Mesenchymal stem cell (in vitro differentiated cells and primary cell): Measurements from ENCODE around the gene GLI2.

Experiments
- DNase-seq: peaks from one replicate; pipeline ENCODE4 v3.0.0-alpha.2; 2013
- H2AFZ ChIP-seq: one replicate; pipeline ENCODE4 v1.6.1; 2013; ENCODE audit warnings: low read depth, mild to moderate bottlenecking, control low read depth, inconsistent platforms, low read length, moderate library complexity
- H2AK5ac ChIP-seq: 2 replicates; pipeline ENCODE4 v1.6.1; 2013; ENCODE audit warnings: low read length, moderate library complexity, mild to moderate bottlenecking, inconsistent platforms; ENCODE audit not compliant: severe bottlenecking
- H2BK120ac ChIP-seq: one replicate; pipeline ENCODE4 v1.6.1; 2013; ENCODE audit warnings: low read depth, mild to moderate bottlenecking, inconsistent platforms, low read length, moderate library complexity
- H2BK12ac ChIP-seq, 2 experiments: one replicate each; pipeline ENCODE4 v1.6.1; 2013; ENCODE audit warnings: inconsistent platforms in 2 of 2, low read length in 2 of 2, mild to moderate bottlenecking in 2 of 2, moderate library complexity in 2 of 2, control low read depth in 1 of 2
- H2BK15ac ChIP-seq: one replicate; pipeline ENCODE4 v1.6.1; 2013; ENCODE audit warnings: mild to moderate bottlenecking, low read depth, inconsistent platforms; ENCODE audit not compliant: poor library complexity, severe bottlenecking
- H2BK5ac ChIP-seq: 2 replicates; pipeline ENCODE4 v1.6.1; 2013; ENCODE audit warnings: low read depth, mild to moderate bottlenecking, low read length, control low read depth, inconsistent platforms; ENCODE audit not compliant: poor library complexity, severe bottlenecking
- H3K14ac ChIP-seq, 2 experiments: one replicate each; pipeline ENCODE4 v1.6.1; 2013; ENCODE audit warnings: inconsistent platforms in 2 of 2, low read length in 2 of 2, control low read depth in 1 of 2, mild to moderate bottlenecking in 1 of 2, moderate library complexity in 1 of 2
- H3K18ac ChIP-seq, 2 experiments: one replicate each; pipeline ENCODE4 v1.6.1; 2013; ENCODE audit warnings: inconsistent platforms in 2 of 2, low read length in 2 of 2, control low read depth in 1 of 2, low read depth in 1 of 2, mild to moderate bottlenecking in 1 of 2
- H3K23ac ChIP-seq, 2 experiments: one replicate each; pipeline ENCODE4 v1.6.1; 2013; ENCODE audit warnings: inconsistent platforms in 2 of 2, low read length in 2 of 2, mild to moderate bottlenecking in 2 of 2, moderate library complexity in 2 of 2, control low read depth in 1 of 2
- H3K27ac ChIP-seq: 2 replicates; pipeline ENCODE4 v1.5.1; 2013; ENCODE audit warnings: mild to moderate bottlenecking, moderate library complexity, low read length, control low read depth, inconsistent platforms; ENCODE audit not compliant: poor library complexity, severe bottlenecking
- H3K27me3 ChIP-seq, 2 experiments: 2 replicates each; pipeline versions ENCODE4 v1.6.1 to v1.7.0; 2013; ENCODE audit warnings: low read length in 2 of 2, mild to moderate bottlenecking in 2 of 2, moderate library complexity in 2 of 2, control low read depth in 1 of 2, inconsistent platforms in 1 of 2; ENCODE audit not compliant: control insufficient read depth in 1 of 2, insufficient read depth in 1 of 2
- H3K36me3 ChIP-seq, 2 experiments: 2 replicates each; pipeline versions ENCODE4 v1.6.1 to v1.7.0; 2013; ENCODE audit warnings: low read length in 2 of 2, control low read depth in 1 of 2, inconsistent platforms in 1 of 2, low read depth in 1 of 2, mild to moderate bottlenecking in 1 of 2; ENCODE audit not compliant: insufficient read depth in 2 of 2, control insufficient read depth in 1 of 2
- H3K4ac ChIP-seq, 2 experiments: one replicate each; pipeline ENCODE4 v1.6.1; 2013; ENCODE audit warnings: inconsistent platforms in 2 of 2, low read length in 2 of 2, mild to moderate bottlenecking in 2 of 2, moderate library complexity in 2 of 2, control low read depth in 1 of 2, low read depth in 1 of 2
- H3K4me1 ChIP-seq: 2 replicates; pipeline ENCODE4 v1.6.1; 2013; ENCODE audit warnings: low read depth, low read length, control low read depth; ENCODE audit not compliant: control insufficient read depth, insufficient read depth
- H3K4me2 ChIP-seq: 2 replicates; pipeline ENCODE4 v1.6.1; 2013; ENCODE audit warnings: low read length, mild to moderate bottlenecking, inconsistent platforms; ENCODE audit not compliant: poor library complexity, severe bottlenecking
- H3K4me3 ChIP-seq, 2 experiments: 2 replicates each; pipeline versions ENCODE4 v1.5.1 to v1.7.0; 2013; ENCODE audit warnings: low read length in 2 of 2, mild to moderate bottlenecking in 2 of 2, control low read depth in 1 of 2, low read depth in 1 of 2; ENCODE audit not compliant: insufficient read depth in 1 of 2
- H3K79me1 ChIP-seq: replicated peaks from 2 replicates; pipeline ENCODE4 v1.6.1; 2013; ENCODE audit warnings: mild to moderate bottlenecking, control low read depth, low read length, inconsistent platforms; ENCODE audit not compliant: poor library complexity, severe bottlenecking
- H3K9ac ChIP-seq: 2 replicates; pipeline ENCODE4 v1.7.0; 2013; ENCODE audit warnings: mild to moderate bottlenecking, low read length, moderate library complexity
- H3K9me3 ChIP-seq: 2 replicates; pipeline ENCODE4 v1.7.0; 2013; ENCODE audit warnings: mild to moderate bottlenecking, low read length; ENCODE audit not compliant: control insufficient read depth
- H4K8ac ChIP-seq: one replicate; pipeline ENCODE4 v1.6.1; 2013; ENCODE audit warnings: inconsistent platforms, mild to moderate bottlenecking, low read length, moderate library complexity
- H4K91ac ChIP-seq: one replicate; pipeline ENCODE4 v1.6.1; 2013; ENCODE audit warnings: mild to moderate bottlenecking, low read length, inconsistent platforms
- WGBS: methylation state at CpG from one replicate; pipeline ENCODE4 v1.1.7; 2013; ENCODE audit warnings: mixed read lengths; 5-methylcytosine and 5-hydroxymethylcytosine counted together

The GLI2 gene

DNA sequence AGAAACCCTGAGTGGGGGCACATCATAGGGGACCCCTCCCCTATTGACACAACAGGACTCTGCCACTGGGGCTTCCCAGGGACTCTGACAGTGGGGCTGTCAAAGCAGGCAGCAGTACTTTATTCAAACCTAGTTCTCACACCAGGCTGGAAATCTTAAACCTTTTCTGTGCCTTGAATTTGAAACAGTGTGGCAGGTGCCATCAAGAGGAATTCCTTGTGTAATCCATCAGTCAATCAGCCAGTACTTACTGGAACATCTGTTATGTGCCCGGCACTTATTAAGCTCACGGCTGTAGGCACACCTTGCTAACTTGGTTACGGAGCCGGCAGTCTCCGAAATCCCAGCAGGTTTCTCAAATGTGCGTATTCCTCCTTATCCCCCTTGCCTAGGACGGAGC is 12.0 kb downstream of the GLI2 start:
- Histone ChIP-seq H4K8ac (no peak overlapping the region), H3K27me3 (no peaks in the 10 kb centered on the region), H3K4me2 (no peak overlapping the region), H3K79me1 (peaks cover 41% of the 10 kb centered on the region), H2AFZ (no peak overlapping the region), H3K27ac (no peak overlapping the region), H2BK12ac (peak overlapping the region in 1 of 2 experiments; percentile 17), H4K91ac (no peak overlapping the region), H2AK5ac (no peak overlapping the region), H2BK15ac (no peak overlapping the region), H2BK5ac (no peak overlapping the region), H3K4ac (no peak overlapping the region), H3K4me1 (peaks cover 14% of the 10 kb centered on the region), H3K4me3 (no peak overlapping the region), H3K36me3 (peaks cover 0 to 4% of the 10 kb centered on the region in 2 experiments), H3K9me3 (no peaks in the 10 kb centered on the region), H3K14ac (no peak overlapping the region), H3K18ac (no peak overlapping the region), H2BK120ac (no peak overlapping the region), H3K9ac (no peak overlapping the region), H3K23ac (no peak overlapping the region)
- WGBS, result 97% methylated on average over 7 of the region's 7 CpGs
- DNase-seq, result no peak

DNA sequence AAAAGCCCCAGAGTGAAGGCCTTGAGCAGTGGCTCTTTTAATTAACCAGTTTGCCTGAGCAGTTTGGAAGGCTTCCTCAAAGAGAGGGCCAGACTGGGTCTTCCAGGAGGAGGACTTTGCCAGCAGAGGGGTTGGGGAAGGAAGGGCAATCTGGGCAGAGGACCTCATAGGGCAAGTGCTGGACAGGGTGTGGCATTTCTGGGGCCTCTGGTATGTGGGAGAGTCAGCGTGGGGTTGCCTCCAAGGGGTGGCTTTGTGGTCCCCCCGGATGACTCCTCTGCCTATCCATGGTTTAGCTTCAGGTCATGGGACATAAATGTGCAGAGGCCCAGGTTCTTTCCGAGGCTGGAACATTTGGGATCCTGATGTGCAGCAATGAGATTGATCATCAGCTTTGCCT is 12.6 kb downstream of the GLI2 start:
- H3K4me2 ChIP-seq, result no peak overlapping the region
- H3K27ac ChIP-seq, result no peak overlapping the region
- peaks cover 14% of the 10 kb centered on the region for H3K4me1 ChIP-seq
- no peak overlapping the region for H2AK5ac ChIP-seq
- H2BK5ac ChIP-seq, result no peak overlapping the region
- no peak overlapping the region for H4K8ac ChIP-seq
- H3K18ac ChIP-seq, result peak overlapping the region in 1 of 2 experiments; percentile 64
- H3K9me3 ChIP-seq, result no peaks in the 10 kb centered on the region
- no peak overlapping the region for H2BK12ac ChIP-seq
- H3K23ac ChIP-seq, result no peak overlapping the region
- H3K4me3 ChIP-seq, result no peak overlapping the region
- WGBS, result 95% methylated on average over 3 of the region's 3 CpGs
- H3K27me3 ChIP-seq, result no peaks in the 10 kb centered on the region
- H2AFZ ChIP-seq, result no peak overlapping the region
- DNase-seq, result no peak
- peaks cover 0 to 4% of the 10 kb centered on the region in 2 experiments for H3K36me3 ChIP-seq
- no peak overlapping the region for H3K9ac ChIP-seq
- H2BK15ac ChIP-seq, result no peak overlapping the region
- H3K14ac ChIP-seq, result no peak overlapping the region
- no peak overlapping the region for H4K91ac ChIP-seq
- H2BK120ac ChIP-seq, result no peak overlapping the region
- no peak overlapping the region for H3K4ac ChIP-seq
- H3K79me1 ChIP-seq, result peaks cover 41% of the 10 kb centered on the region

DNA sequence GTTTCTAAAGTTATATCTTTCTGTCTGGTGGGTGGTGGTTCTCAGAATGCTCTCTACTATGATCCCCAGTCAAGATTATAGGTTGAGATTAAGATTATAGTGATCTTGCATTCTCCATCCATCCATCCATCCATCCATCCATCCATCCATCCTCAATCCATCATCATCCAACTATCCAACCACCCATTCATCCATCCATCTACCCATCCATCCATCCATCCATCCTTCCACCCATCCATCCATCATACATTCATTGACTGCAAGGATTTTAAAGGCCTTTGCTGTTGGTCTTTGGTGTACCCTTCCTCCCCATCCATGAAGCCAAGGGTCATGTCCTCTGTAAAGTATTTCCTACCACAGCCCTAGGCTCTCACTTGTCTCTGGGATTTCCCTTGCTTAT is 13.1 kb downstream of the GLI2 start:
- no peak for DNase-seq
- Histone ChIP-seq H3K14ac (no peak overlapping the region), H3K27me3 (no peaks in the 10 kb centered on the region), H2BK5ac (no peak overlapping the region), H3K27ac (no peak overlapping the region), H3K18ac (peak overlapping the region in 1 of 2 experiments; percentile 28), H4K91ac (peak overlapping the region; percentile 11), H2BK12ac (peak overlapping the region in 1 of 2 experiments; percentile 18), H3K4me2 (no peak overlapping the region), H4K8ac (no peak overlapping the region), H3K4ac (no peak overlapping the region), H3K79me1 (peaks cover 37% of the 10 kb centered on the region), H3K4me3 (no peak overlapping the region), H3K23ac (no peak overlapping the region), H2BK15ac (no peak overlapping the region), H2BK120ac (no peak overlapping the region), H3K9ac (no peak overlapping the region), H2AK5ac (no peak overlapping the region), H3K4me1 (peaks cover 14% of the 10 kb centered on the region), H3K36me3 (peaks cover 0 to 4% of the 10 kb centered on the region in 2 experiments), H2AFZ (no peak overlapping the region), H3K9me3 (no peaks in the 10 kb centered on the region)

DNA sequence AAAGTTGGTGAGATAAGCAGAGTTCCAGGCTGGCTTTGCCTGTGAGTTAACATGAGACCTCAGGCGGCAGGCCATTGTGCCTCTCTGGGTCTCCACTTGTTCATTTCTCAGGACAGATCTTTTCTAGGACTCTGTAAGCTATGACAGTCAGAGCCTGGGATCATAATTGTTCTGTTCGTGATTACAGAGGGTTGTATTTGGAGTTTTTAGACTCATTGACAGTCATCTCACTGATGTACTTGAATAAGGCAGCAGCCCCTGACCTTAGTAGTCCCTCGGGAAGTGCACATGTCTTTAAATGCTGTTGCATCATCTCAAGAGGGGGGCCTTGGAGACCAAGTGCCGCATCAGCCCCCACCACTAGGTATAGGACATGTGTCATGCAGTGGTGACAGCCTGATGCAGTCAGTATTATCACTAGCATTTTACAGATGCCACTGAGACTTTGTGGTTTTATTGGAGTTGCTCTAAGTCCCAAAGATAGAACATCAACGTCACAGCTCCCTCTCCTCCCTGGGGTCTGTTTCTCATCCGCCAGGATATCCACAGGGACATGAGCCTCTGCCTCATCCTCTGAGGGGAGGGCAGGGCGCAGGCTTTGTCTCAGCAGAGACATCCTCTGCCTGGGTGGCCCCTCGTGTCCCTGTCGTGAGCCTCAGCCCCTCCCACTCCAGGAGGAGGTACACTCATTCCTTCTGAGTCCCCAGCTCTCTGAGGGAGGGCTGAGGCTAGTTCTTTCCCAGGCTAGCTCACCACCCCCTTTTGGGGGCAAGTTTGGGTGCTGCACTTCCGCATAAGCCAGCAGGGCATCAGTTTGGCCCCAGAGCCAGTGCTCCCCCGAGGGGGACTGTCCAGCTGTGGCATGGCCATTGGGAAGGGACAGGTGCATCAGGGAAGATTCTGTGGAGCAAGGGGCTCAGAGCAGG is 14.1 kb downstream of the GLI2 start:
- Histone ChIP-seq H3K4me3 (no peak overlapping the region), H3K9ac (no peak overlapping the region), H2BK15ac (peak overlapping the region; percentile 26), H3K23ac (peak overlapping the region in 1 of 2 experiments; percentile 53), H3K18ac (peak overlapping the region; percentile 86 to 89), H2BK5ac (no peak overlapping the region), H3K9me3 (no peaks in the 10 kb centered on the region), H2BK12ac (peak overlapping the region; percentile 94 to 96), H3K79me1 (peaks cover 31% of the 10 kb centered on the region), H3K14ac (no peak overlapping the region), H4K8ac (peak overlapping the region; percentile 73), H2AK5ac (peak overlapping the region; percentile 30), H2AFZ (no peak overlapping the region), H3K4ac (peak overlapping the region; percentile 41 to 47), H3K27me3 (no peaks in the 10 kb centered on the region), H2BK120ac (peak overlapping the region; percentile 71), H4K91ac (peak overlapping the region; percentile 95), H3K4me1 (peaks cover 14% of the 10 kb centered on the region), H3K4me2 (no peak overlapping the region), H3K27ac (no peak overlapping the region), H3K36me3 (peaks cover 0 to 4% of the 10 kb centered on the region in 2 experiments)
- peak; percentile 97 for DNase-seq
- 21% methylated on average over 11 of the region's 11 CpGs for WGBS
